ENCODE data around the gene ST7.
"Not testable (repeated sequence)": the region's sequence is repeated elsewhere in the genome, so short reads cannot be mapped to it uniquely, and the experiment has no call there.

The ST7 gene

DNA sequence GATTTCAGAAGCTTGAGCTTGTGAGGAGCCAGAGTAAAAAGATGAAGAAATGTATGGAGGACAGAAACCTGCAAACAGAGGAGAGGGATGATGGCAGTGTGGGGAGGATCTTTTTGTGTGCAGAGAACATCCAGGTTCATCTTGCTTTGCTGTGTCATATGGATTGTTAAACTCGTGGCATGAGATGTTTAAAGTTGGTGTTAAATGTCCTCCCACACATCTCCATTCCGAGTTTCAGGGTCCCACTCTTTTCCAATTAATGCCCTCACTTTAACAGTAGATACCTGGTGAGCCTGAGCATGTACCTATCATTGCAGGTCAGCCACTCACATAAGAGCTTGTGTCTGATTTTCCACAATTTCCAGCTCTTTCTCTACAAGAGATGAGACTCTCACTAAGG, 147.7 kb downstream of the ST7 start:
- DNase-seq, result no peak

DNA sequence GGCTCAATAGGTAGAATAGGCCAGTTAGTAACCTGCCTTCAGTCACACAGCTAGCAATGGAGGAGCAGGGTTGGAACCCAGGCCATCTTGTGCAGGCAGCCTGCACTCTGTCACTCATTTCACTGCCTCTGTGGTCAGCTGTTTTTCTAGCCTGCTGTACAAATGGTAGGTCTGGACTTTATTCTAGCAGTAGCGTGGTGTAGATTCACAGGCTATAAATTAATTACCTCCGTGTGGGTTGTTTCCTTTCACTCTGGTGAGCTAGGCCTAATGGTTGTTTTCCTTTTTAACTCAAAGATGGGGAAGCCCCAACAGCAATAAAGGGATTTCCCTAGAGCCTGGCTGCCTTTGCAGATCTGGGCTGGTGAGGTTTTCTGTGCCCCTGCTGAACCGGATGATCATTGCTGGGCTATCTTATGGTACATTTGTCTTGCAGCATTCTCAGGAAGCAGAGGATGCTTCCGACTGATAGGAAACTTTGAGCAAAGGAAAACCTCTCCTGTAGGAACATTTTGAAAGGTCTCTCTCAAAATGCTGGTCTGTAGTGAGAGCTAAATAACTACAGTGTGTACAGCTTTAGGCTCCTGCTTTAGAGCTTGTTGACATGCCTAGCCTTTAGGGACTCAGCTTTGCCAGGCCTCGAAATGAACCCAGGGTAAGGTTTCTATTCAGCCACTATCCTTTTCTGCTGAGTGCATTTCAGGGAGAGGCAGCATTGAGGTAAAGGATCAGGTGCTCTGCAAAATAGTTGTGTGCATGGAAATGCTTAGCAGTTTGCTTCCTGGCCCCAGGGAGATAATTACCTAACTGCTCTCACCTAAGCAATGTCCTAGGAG, 157.4 kb downstream of the ST7 start:
- no peak for DNase-seq

DNA sequence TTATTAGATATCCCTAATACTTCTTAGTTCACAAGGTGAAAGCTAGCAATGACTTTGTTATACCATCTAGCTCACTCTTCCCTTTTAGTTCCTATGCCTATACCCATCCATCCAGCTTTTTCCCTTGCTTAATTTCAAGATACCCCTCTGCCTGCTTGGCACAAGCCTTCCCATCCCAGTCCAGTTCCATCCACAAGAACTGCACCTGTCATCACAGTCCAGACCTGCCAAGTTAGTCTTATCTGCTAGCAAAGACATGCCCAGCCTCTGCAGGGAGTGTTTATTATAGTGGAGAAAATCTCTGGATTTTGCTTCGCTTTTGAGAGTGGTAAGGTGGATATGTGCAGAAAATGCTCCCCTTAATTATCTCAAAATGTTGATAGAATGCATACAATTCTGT, 158.2 kb downstream of the ST7 start:
- no peak for DNase-seq

DNA sequence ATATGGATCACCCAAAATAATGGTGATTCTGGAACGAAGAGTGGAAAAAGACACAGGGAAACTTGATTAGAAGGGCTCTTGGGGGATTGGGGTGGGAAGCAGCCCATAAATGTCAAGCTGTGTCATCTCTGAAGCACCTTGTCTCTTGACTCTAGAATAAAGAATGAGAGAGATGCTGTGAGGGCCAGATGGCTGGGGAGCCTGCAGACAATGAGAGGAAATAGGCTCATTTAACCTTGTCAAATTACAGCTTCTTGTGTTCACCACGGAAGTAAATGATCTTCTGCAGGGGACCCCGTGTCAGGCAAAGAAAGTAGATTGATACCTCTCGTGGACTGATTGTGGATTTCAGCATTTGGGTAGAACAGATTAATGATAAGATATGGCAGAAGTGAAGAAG, 159.3 kb downstream of the ST7 start:
- DNase-seq, result no peak

DNA sequence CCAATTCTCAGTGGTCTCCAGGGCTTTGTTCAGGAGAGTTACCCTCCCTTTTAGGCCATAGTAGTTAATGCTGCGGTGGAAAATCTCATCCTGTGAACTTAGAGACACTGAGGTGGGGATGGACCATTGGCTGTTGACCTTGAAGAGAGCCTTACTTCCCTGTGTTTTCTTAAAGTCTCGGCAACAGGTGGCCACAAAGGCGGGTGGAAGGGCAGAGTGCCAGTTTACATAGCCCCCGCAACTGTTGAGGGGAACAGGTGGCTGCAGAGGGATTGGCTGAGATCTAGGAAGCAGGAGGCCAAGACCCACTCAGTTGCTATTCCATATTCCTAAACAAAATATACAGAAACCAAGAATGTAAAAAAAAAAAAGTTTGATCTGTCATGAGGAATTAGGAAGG, 160.6 kb downstream of the ST7 start:
- no peak for DNase-seq

DNA sequence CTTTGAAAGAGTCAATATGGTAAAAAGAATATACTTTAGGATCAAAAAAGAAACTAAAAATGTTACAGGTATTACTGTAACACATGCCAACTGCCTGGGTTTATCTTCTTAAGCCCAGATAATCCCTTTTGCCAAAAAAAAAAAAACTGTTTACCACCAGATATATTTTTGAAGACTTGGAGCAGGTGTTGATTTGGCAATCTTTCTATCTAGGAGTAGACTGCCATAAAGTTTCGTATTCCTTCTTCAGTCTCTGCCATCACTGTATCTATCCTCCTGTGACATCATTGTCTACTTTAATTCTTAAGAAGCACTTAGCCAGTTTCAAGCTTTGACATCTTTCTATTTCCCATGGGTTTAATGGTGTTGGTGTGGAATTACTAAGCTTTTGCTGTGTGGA, 161.0 kb downstream of the ST7 start:
- DNase-seq, result no peak

DNA sequence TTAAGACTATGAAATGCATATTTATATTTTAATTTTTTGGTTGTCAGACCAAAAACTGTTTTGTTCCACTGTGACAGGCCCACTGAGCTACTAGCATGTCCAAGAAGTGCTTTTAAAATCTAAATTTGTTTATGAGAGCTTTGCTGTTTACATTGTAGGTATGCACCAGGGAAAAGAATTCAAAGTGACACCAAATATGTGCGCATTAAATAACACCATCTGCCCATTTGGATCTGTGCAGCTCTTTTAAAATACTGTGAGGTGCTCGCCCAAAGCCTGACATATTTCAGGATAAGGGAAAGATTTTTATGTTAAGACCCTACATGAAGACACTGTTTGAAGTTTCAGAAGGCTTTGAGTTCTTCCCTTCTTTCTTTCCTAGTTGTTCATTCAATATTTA, 162.9 kb downstream of the ST7 start:
- no peak for DNase-seq

DNA sequence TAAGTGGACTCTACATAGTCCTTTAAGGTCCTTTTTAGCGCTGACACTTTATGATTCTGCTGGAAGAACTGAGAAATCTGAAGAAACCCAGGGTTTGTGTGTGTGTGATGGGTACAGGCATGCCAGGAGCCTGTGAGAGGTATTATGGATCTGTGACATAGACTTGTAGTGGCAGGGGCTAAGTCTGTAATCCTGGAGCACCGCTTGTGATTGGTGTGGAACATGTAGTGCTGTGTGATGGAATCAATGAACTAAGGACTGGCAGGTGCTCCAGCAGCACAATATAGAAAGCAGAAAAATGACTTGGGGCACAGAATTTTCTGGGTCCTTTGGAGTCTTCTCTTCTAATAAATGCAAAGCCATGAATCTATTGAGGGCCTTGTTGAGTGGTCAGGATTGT, 163.9 kb downstream of the ST7 start:
- no peak for DNase-seq

DNA sequence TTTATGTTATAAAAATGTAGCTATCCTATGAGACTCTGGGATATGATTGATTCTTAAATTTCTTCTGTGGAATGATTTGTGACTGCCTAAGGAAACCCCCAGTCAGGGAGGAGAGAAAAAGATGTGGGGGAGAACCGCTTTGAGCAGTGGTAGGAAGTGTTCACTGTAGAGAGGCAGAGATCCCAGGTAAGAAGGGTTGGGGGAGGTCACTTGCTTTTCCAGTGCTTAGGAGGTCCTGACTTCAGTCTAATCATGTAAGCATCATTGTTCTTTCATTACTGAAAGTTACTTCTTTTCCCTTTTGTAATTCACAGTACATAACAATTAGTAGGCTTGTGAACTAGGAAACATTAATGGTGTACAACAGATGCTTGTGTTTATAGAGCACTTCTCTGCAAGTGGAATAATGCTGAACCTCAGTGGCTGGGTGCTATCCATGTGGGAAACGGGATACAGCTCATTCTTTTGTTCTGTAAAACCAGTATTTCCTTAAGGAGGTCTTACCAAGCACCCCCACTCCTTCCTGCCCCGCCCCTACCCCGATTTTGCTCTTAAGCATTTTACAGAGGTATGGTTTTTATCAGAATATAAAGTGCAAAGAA, 165.4 kb downstream of the ST7 start:
- no peak for DNase-seq

DNA sequence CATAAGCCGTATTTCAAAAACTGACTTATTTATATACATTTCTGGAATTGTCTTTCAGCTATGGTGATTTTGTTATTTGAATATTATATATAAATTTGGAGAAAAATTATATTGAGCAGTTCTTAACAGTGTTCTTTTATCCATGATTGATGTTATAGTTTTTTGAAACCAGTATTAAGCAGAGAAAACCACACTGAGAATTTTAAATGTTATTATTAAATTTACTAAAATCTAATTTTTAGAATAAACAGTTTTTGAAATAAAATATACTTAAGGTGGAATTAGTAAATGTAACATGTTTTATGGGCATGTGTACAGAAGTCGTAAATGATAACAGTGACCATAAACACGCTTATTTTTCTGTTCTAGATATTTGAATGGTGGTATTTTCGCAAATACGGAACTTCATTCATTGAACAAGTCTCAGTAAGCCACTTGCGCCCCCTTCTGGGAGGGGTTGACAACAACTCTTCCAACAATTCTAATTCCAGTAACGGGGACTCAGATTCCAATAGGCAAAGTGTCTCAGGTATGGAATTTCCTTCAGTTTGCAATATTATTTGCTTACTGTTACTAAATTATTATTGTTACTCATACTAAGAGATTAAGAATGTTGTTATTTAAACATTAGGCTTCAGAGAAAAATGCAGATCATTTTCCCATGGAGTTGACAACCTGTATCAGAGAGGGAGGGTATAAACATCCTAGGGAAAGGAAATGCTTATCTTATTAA, 166.1 kb downstream of the ST7 start:
- DNase-seq, result peak; percentile 90

DNA sequence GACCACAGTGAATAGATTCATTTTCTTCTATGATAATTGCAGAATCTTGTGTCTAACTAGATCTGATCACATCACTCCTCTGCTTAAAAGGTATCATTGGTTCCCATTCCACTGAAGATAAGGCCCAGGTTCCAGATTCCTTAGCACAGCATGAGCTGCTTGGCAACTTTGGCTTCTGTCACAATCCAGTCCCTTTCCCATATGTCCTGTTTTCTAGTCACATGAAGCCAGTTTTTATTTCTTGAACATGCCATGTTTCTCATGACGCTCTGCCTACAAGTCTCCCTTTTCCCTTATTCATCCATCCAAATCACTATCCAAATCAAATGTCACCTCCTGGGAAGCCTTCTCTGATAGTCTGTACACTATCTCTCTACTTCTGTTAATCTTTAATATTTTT, 167.0 kb downstream of the ST7 start:
- DNase-seq, result not testable (repeated sequence)

DNA sequence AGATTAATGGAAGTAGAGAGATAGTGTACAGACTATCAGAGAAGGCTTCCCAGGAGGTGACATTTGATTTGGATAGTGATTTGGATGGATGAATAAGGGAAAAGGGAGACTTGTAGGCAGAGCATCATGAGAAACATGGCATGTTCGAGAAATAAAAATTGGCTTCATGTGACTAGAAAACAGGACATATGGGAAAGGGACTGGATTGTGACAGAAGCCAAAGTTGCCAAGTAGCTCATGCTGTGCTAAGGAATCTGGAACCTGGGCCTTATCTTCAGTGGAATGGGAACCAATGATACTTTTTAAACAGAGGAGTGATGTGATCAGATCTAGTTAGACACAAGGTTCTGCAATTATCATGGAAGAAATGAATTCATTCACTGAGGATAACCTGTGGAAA, 168.7 kb downstream of the ST7 start:
- DNase-seq, result not testable (repeated sequence)

DNA sequence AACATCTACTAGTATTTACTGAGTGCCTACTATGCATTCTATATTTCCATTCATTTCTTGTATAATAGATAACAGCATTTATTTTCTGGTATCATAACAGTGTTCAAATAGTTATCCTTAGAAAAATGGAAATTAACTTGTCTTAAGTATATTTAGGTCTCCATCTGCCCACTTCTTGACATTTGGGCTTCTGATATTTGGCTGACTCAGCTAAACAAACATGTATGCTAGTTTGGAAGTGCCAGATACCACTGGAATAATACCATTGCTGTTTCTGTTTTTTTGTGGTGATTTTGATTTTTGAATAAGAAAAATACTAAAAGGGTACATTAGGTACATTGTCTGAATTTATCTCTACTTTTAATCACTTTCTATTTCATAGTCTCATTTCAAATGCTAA, 169.2 kb downstream of the ST7 start:
- no peak for DNase-seq

DNA sequence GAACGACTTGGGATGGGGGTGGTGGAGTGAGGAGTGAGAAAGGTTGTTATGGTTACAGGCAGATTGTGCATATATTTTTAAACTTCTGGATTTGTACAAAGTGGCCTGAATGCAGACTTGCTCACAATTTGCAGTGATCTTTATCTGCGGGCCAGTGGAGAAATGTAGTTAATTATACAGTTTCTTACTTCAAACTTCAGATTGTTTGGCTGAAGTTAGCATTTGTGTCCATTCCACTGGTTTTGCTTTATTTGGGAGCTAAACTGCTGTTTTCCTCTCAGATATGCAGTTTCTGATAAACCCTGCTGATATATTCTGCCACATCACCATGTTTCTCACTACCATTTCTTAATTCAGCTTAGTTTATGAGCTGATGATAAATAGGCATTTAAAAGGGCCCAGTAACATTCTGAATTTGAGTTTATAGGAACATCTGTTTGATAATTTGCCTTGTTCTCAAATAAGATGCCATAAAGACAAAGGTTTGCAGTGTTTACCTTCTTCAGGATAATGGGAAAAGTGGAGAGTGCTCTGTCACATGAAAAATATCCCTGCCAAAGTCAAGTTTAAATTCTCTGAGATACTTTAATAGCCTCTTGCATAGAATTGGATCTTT, 170.1 kb downstream of the ST7 start:
- DNase-seq, result no peak

DNA sequence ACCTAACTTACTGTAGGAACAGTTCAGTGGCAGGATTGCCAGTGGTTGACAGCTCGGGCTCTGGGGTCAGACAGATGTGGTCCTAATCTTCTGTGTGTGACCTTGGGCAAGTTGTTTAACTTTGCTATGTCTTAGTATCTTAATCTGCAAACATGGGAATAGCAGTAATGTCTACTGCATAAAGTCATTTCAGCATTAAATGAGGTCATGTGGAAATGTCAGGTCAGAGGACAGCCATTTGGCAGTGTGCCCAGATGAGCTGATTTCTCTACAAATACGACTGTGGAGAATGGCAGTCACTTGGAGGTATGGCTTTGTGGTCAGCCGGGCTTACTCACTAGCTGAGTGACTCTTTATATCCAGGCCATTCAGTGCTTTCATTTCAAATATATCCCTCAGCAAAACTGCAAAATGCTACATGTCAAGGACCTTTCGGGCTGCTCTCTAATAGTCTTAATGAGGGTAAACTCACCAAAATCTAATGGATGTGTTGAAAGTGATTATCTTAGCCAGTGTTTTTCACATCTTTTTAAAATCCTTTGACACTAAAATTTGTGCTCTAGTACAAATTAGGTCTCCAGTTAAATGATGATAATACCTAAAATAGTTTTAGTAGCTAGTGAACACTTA, 171.4 kb downstream of the ST7 start:
- DNase-seq, result peak; percentile 92

DNA sequence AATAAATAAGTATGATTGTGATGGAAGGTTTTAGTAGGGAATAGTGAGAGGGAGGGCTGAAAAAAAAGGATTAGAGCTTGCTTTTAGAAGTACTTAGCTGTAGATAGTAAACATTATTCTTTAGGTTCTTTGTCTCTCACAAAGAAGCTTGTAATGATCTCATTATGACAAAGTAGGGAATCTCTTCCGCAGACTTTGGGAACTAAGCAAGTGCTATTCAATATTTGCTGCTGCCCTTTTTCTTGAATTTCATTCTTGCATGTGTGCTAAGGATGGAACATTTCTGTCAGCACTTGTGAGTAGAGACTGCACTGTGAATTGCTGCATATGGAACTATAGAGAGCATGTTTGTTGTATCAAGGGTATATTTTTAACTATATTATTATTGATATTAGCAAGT, 173.4 kb downstream of the ST7 start:
- DNase-seq, result no peak

DNA sequence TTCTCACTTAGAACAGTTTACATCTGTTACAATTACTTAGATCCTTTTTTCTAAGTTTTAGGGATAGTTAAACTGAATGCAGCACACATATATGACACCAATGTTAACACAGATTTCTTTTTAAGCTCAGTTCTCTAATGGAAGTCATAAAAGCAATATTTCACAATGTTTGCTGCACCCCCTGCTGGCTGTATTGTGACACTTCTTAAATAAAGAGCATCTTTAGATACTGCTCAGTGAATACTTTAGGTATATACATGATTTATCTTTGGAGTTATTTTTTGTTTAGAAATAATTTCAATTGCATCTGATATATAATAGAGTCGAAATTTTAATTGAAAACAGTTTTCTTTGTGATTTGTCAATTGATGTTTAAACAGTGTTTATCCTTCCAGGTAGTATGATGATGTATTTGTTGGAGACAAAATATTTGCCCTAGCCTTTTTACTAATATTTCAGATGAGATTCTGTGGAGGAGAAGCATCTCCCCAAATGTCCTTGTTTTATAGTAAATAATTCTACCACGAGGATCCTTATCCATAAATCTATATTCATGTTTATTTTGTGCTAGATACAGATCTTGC, 174.4 kb downstream of the ST7 start:
- DNase-seq, result peak; percentile 83

DNA sequence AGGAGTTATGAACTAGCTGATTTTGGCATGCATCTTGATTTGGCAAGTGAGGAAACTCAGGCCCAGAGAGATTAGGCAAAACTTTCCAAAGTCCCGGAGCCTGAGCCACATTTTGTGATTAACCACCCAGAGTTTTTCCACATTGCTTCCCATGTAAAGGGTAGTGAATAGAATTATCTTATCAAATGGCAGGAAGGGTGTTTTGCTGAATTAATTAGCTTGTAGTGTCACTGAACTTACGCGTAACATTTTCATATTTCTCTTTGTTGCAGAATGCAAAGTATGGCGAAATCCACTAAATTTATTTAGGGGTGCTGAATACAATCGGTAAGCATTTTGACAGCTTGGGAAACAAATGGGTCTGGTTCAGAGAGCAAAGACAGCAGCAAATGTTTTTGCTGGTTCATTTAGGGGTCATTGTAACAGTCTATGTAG, 176.2 kb downstream of the ST7 start:
- DNase-seq, result no peak

DNA sequence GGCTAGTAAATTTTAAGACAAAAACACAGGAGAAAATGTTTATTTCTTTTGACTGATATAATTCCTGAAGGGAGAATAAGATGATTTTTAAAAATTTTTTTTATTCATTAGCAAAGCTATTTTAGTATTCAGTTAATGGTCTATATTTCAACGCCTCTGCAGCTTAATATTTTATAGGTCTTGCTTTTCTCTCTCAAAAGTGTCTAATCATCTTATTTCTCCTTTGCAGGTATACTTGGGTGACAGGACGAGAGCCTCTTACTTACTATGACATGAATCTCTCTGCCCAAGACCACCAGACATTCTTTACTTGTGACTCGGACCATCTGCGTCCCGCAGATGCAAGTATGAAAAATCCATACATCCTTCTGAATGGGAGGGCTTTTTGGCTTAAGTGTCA, 177.0 kb downstream of the ST7 start:
- DNase-seq, result no peak

DNA sequence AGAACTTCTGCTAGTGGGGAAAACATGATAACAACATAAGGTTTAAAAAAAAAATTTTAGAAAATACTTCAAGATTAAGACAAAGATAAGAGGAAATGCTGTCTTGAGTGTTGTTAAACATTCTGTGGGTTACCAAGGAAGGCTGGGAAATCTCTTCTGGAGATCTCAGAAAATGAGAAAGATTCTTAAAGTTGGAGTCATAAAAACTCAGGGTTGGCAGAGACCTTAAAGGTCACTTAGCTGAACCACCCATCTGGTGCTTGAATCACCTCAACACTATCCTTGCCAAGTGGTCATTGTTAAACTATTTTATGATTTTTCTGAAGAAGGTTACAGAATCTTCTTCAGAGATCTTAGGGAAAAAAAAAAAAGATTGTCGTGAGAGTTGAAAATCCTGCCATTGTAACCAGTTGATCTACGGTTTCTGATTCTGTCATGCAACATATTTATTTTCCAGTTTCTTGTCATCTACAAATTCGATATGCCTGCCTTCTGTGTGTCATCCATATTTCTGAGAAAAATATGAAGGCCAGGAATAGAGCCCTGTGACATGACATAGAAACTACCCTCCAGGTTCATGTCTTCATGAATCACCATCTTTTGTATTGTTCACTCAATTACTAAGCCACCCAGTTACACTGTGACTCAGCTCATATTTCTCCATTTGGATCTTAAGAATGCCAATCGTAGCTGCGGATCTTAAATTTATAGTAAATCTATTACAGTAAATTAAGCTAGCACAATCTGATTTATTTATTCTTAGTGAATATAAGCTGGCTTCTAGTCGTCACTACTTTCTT, 179.2 kb downstream of the ST7 start:
- no peak for DNase-seq

DNA sequence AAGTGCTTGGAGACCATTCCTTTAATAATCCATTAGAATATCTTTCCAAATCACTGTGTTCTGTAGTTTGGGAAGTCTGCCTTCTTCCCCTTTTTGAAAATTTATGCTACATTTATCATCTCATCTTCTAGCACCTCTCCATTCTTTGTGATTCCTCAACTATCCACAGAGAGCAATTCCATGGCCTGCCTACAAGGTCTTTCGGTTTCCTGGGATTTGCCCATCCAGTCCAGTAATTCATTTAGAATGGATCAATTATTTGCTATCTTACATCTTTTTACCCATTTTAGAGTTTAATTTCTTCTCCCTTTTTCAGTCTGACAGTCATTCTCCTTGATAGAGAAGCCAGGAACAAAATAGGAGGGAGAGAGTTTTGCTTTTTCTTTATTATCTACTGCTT, 179.8 kb downstream of the ST7 start:
- DNase-seq, result no peak

DNA sequence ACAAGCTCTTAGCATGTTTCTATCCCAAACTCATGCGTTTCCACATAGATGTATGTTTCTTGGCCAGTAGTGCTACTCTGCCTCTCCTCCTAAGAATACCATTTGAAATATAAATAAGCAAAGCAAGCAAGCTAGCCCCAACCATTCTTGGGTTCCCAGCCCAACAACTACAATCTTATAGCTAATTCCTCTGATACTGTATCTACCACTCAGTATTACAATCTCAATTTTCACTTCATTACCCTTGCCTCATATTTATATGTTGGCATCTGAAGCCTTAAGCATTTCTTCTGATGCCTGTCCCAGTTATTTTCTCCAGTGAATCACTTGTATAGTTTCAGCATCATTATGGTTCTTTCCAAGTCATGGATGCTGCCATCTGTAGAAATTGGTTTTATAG, 181.1 kb downstream of the ST7 start:
- DNase-seq, result no peak
